Measurements from ENCODE around the gene FTCD.
"Not testable (repeated sequence)": the region's sequence is repeated elsewhere in the genome, so short reads cannot be mapped to it uniquely, and the experiment has no call there.

FTCD gene

GRCh38 chr21:46180778-46181391 lies 25.5 kb upstream of the FTCD start:
- Histone ChIP-seq H3K4me2 (ENCODE audit: insufficient read depth, low read length) (no peak overlapping the region), H3K27ac (ENCODE audit: low read length) (no peak overlapping the region), H3K79me2 (ENCODE audit: insufficient read depth, low read length) (no peaks in the 10 kb centered on the region), H3K9ac (ENCODE audit: low read depth, low read length) (no peak overlapping the region), H3K4me3 (ENCODE audit: low read depth in 1 of 2, low read length in 2 of 2) (no peak overlapping the region), H3K4me1 (ENCODE audit: insufficient read depth, low read length) (peaks cover 8% of the 10 kb centered on the region), H3K36me3 (ENCODE audit: insufficient read depth, low read length) (no peaks in the 10 kb centered on the region), H3K27me3 (ENCODE audit: insufficient read depth, low read length, poor library complexity) (no peaks in the 10 kb centered on the region), H2AFZ (ENCODE audit: low read depth, low read length) (no peak overlapping the region), H3K9me3 (ENCODE audit: insufficient read depth, low read length, severe bottlenecking) (no peaks in the 10 kb centered on the region), H4K20me1 (ENCODE audit: insufficient read depth, low read length) (no peaks in the 10 kb centered on the region)
- no peak for DNase-seq
- no peak for TF ChIP-seq EZH2 (IDR thresholded peaks at IDR 0.05; ENCODE audit: borderline replicate concordance, low read depth, low read length, severe bottlenecking)
- TF ChIP-seq CTCF (IDR thresholded peaks at IDR 0.05; ENCODE audit: borderline replicate concordance, extremely low read depth, low read length, poor library complexity, severe bottlenecking): no peak
- ATAC-seq (ENCODE audit: insufficient read depth, low read depth): no peak

DNA sequence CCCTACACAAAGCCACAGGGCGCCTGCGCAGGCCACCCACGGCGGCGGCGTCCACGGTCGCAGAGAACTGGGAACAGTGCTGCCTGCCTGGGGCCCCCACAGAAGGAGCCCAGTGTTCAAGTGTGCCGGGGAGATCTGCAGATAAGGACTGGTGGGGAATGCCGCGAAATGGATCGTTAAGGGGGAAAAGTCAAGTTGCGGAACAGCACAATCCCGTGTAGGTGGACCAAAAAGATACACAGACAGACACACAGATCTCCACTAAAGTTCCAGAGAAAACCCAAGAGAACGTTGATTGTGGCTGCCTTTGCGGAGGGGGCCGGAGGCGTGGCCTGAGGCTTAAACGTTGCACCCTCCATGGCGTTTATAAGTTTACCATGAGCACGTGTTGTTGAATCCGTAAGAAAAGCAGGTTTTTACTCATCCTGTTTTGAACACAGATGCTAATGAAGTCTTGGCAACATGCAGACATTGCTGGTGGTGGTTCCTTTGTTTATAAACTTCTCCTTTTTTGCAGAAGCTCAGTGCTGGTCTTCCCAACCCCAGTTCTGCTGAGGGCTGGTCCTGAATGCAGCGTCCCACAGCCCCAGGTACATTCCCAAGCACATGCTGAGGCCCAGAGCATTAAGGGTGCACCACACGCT lies 24.8 kb upstream of the FTCD start:
- Histone ChIP-seq H3K4me1 (ENCODE audit: insufficient read depth, low read length) (peaks cover 8% of the 10 kb centered on the region), H3K4me2 (ENCODE audit: insufficient read depth, low read length) (no peak overlapping the region), H3K27me3 (ENCODE audit: insufficient read depth, low read length, poor library complexity) (no peaks in the 10 kb centered on the region), H4K20me1 (ENCODE audit: insufficient read depth, low read length) (no peaks in the 10 kb centered on the region), H3K9ac (ENCODE audit: low read depth, low read length) (no peak overlapping the region), H2AFZ (ENCODE audit: low read depth, low read length) (no peak overlapping the region), H3K79me2 (ENCODE audit: insufficient read depth, low read length) (no peaks in the 10 kb centered on the region), H3K27ac (ENCODE audit: low read length) (no peak overlapping the region), H3K9me3 (ENCODE audit: insufficient read depth, low read length, severe bottlenecking) (no peaks in the 10 kb centered on the region), H3K36me3 (ENCODE audit: insufficient read depth, low read length) (no peaks in the 10 kb centered on the region), H3K4me3 (ENCODE audit: low read depth in 1 of 2, low read length in 2 of 2) (no peak overlapping the region)
- ATAC-seq (ENCODE audit: insufficient read depth, low read depth) (no peak), DNase-seq (no peak)
- TF ChIP-seq EZH2 (IDR thresholded peaks at IDR 0.05; ENCODE audit: borderline replicate concordance, low read depth, low read length, severe bottlenecking): no peak
- no peak for TF ChIP-seq CTCF (IDR thresholded peaks at IDR 0.05; ENCODE audit: borderline replicate concordance, extremely low read depth, low read length, poor library complexity, severe bottlenecking)

DNA sequence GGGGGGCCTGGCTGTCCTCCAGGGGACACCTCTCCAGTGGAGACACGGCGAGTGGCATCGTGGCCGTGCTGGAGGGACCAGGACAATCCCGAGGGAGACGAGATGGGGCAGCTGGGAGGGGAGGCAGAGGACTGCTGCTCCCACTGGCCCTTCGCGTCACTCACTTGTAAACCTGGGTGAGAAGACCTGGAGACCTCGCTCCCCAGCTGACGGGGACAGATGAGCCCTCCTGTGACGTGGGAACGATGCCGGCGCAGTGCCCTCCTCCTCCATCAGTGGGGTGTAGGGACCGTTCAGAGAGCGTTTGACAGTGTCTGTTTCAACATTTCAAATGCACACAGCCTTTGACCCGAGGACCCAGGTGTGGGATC lies 24.3 kb upstream of the FTCD start:
- ATAC-seq (ENCODE audit: insufficient read depth, low read depth): no peak
- H3K9me3 ChIP-seq (ENCODE audit: insufficient read depth, low read length, severe bottlenecking): no peaks in the 10 kb centered on the region
- no peak for TF ChIP-seq EZH2 (IDR thresholded peaks at IDR 0.05; ENCODE audit: borderline replicate concordance, low read depth, low read length, severe bottlenecking)
- H3K27ac ChIP-seq (ENCODE audit: low read length): no peak overlapping the region
- H3K79me2 ChIP-seq (ENCODE audit: insufficient read depth, low read length): no peaks in the 10 kb centered on the region
- no peak for DNase-seq
- no peak overlapping the region for H3K4me3 ChIP-seq (ENCODE audit: low read depth in 1 of 2, low read length in 2 of 2)
- H3K9ac ChIP-seq (ENCODE audit: low read depth, low read length): no peak overlapping the region
- H4K20me1 ChIP-seq (ENCODE audit: insufficient read depth, low read length): no peaks in the 10 kb centered on the region
- peaks cover 3% of the 10 kb centered on the region for H3K4me1 ChIP-seq (ENCODE audit: insufficient read depth, low read length)
- no peaks in the 10 kb centered on the region for H3K27me3 ChIP-seq (ENCODE audit: insufficient read depth, low read length, poor library complexity)
- no peaks in the 10 kb centered on the region for H3K36me3 ChIP-seq (ENCODE audit: insufficient read depth, low read length)
- no peak overlapping the region for H3K4me2 ChIP-seq (ENCODE audit: insufficient read depth, low read length)
- no peak overlapping the region for H2AFZ ChIP-seq (ENCODE audit: low read depth, low read length)

- DNase-seq (no peak), ATAC-seq (ENCODE audit: insufficient read depth, low read depth) (no peak)
- no peaks in the 10 kb centered on the region for H3K79me2 ChIP-seq (ENCODE audit: insufficient read depth, low read length)
- H3K9me3 ChIP-seq (ENCODE audit: insufficient read depth, low read length, severe bottlenecking): no peaks in the 10 kb centered on the region
- no peaks in the 10 kb centered on the region for H3K4me1 ChIP-seq (ENCODE audit: insufficient read depth, low read length)
- H2AFZ ChIP-seq (ENCODE audit: low read depth, low read length): no peak overlapping the region
- no peaks in the 10 kb centered on the region for H4K20me1 ChIP-seq (ENCODE audit: insufficient read depth, low read length)
- no peak overlapping the region for H3K9ac ChIP-seq (ENCODE audit: low read depth, low read length)
- H3K27ac ChIP-seq (ENCODE audit: low read length): no peak overlapping the region
- TF ChIP-seq EZH2 (IDR thresholded peaks at IDR 0.05; ENCODE audit: borderline replicate concordance, low read depth, low read length, severe bottlenecking) (no peak), CTCF (IDR thresholded peaks at IDR 0.05; ENCODE audit: borderline replicate concordance, extremely low read depth, low read length, poor library complexity, severe bottlenecking) (no peak)
- no peak overlapping the region for H3K4me2 ChIP-seq (ENCODE audit: insufficient read depth, low read length)
- no peak overlapping the region for H3K4me3 ChIP-seq (ENCODE audit: low read depth in 1 of 2, low read length in 2 of 2)
- H3K36me3 ChIP-seq (ENCODE audit: insufficient read depth, low read length): no peaks in the 10 kb centered on the region
- no peaks in the 10 kb centered on the region for H3K27me3 ChIP-seq (ENCODE audit: insufficient read depth, low read length, poor library complexity)
These were observed 23.6 kb upstream of the FTCD start for GRCh38 chr21:46178961-46179360.

GRCh38 chr21:46176443-46177129 lies 21.2 kb upstream of the FTCD start:
- DNase-seq; ATAC-seq (ENCODE audit: insufficient read depth, low read depth); H3K4me2 ChIP-seq (ENCODE audit: insufficient read depth, low read length); H3K9me3 ChIP-seq (ENCODE audit: insufficient read depth, low read length, severe bottlenecking); H4K20me1 ChIP-seq (ENCODE audit: insufficient read depth, low read length); H3K4me3 ChIP-seq (ENCODE audit: low read depth in 1 of 2, low read length in 2 of 2); H3K79me2 ChIP-seq (ENCODE audit: insufficient read depth, low read length); H3K27ac ChIP-seq (ENCODE audit: low read length); H3K36me3 ChIP-seq (ENCODE audit: insufficient read depth, low read length); H3K9ac ChIP-seq (ENCODE audit: low read depth, low read length); H2AFZ ChIP-seq (ENCODE audit: low read depth, low read length); H3K27me3 ChIP-seq (ENCODE audit: insufficient read depth, low read length, poor library complexity); H3K4me1 ChIP-seq (ENCODE audit: insufficient read depth, low read length): not testable (repeated sequence)

Data from DND-41 (cell line).